ENCODE data around the gene SLIT1.

- TF ChIP-seq EZH2 (IDR thresholded peaks at IDR 0.05; ENCODE audit: insufficient read depth, poor library complexity, severe bottlenecking) = no peak
- no peak for TF ChIP-seq EZH2phosphoT487 (IDR thresholded peaks at IDR 0.05; ENCODE audit: insufficient read depth, low read depth)
These were observed 88.7 kb downstream of the SLIT1 start for GRCh38 chr10:97097084-97097433.

Measured in GM23248 (cell line).